GM10266 (cell line): ENCODE results near the gene ADORA1.
A peak's percentile ranks its signal among the peaks of the same experiment; 100 is the strongest.

Experiments used
- DNase-seq: peaks from one replicate; pipeline ENCODE4 v3.0.0; 2012; ENCODE audit errors: extremely low spot score
- TF ChIP-seq, protein P1 (sequence below): IDR thresholded peaks from 2 replicates; pipeline ENCODE4 v1.5.1; 2012; ENCODE audit warnings: mild to moderate bottlenecking, low read depth; ENCODE audit not compliant: control insufficient read depth, insufficient read depth; ENCODE audit errors: missing control alignments

ADORA1 gene

DNA sequence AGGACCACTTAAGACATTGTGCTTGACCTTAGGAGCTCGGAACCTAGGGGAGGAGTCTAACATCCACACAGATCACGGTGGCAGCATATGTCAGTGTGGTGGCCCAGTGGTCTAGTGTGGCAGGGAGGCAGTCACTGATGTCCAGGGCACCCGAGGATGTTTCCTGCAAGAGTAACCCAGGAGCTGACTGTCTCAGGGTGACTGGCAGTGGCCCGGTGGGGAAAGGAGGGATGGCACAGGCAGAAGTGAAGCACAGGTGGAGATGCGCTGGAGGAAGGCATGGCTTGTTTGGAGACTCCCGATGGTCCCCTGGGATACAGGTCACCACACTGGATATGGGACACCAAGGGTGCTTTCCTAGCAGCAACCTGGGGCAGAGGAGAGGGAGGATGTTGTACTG, 85.6 kb downstream of the ADORA1 start:
- no peak for DNase-seq
- TF ChIP-seq, protein P1, sequence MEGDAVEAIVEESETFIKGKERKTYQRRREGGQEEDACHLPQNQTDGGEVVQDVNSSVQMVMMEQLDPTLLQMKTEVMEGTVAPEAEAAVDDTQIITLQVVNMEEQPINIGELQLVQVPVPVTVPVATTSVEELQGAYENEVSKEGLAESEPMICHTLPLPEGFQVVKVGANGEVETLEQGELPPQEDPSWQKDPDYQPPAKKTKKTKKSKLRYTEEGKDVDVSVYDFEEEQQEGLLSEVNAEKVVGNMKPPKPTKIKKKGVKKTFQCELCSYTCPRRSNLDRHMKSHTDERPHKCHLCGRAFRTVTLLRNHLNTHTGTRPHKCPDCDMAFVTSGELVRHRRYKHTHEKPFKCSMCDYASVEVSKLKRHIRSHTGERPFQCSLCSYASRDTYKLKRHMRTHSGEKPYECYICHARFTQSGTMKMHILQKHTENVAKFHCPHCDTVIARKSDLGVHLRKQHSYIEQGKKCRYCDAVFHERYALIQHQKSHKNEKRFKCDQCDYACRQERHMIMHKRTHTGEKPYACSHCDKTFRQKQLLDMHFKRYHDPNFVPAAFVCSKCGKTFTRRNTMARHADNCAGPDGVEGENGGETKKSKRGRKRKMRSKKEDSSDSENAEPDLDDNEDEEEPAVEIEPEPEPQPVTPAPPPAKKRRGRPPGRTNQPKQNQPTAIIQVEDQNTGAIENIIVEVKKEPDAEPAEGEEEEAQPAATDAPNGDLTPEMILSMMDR, result no peak

DNA sequence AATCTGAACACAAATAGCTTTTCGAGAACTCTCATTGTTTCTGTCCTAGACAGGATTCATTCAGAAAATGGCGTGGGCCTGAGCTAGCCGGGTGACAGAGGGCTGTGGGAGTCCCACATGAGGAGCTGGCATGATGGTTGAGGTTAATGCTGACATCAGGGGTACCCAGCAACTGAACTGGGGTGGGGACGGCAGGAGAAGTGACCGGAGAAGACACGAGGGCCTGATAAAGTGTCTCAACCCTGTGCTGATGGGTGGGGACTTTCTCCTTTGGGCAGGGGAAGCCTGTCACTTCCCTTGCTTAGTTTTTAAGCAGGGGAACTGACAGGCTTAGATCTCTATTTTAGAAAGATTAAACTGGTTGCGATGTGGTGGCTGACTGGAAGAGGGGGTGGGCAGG, 87.3 kb downstream of the ADORA1 start:
- TF ChIP-seq, protein P1, result no peak

DNA sequence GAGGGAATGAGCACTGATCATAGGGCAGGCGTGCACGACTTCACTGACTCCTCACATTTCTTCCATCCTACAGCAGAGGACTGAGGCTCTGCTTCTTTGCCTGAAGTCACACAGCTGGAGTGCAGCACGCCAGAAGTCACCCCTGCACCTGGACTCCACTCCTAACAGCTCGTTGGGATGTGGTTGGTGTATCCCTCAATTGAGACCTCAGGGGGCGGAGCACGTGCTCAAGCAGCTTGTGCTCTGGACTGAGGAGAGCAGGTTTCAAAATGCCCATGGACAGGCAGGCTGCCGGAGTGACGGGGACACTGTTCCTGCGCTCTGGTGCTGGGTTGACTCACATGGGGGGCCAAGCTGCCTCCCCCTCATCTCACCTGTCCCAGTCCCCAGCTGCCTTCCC, 88.0 kb downstream of the ADORA1 start:
- DNase-seq, result no peak
- TF ChIP-seq, protein P1, result no peak

More for the DNA sequence above, 87.3 kb downstream of the ADORA1 start:
- no peak for DNase-seq

DNA sequence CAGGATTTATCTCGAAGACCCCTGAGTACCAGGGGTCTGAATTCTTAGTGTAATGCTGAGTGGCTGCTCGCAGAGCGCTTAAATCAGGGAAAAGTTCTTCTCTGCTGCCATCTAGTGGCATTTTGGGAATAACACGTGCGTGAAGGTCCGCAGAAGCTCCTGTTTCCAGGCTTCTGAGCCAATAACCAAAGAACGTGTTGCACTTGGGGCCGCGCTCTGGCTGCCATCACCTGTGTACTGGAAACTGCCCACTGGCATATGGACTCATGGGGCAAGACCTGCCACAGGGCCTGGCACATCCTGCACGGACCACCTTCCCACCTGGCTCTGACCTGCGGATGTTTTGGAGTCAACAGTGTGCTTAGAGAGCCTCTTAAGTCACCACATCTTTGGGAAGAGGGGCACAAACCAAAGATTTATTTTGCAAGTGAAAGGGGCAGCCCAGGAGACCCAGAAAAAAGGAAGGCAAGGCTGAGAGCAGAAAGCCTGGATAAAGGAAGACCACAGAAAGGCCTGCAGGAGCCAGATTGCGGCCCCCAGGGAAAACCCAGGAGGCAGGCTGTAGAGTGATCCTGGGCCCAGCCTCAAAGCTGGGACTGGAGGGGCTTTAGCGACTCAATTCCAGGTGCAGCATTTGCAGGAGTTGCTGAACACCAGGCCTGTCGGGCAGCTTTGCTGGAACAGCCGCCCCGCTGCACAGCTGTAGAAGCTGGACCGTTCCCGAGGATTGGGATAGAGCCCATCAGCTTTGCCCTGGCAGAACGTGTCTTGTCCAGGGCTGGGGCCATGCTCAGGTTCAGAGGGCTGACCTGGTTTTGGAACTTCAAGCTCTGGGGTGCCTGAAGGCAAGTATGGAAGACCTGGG, 89.0 kb downstream of the ADORA1 start:
- peak; percentile 70 for DNase-seq
- TF ChIP-seq, protein P1, result peak; percentile 86
